ENCODE data around the gene PRAF2. TPM values are rescaled to one million over a fixed set of nuclear protein-coding genes. Genes with fewer than 3 reads are reported as not detected.

Gene PRAF2
- total RNA-seq, result 12.5 and 15.9 TPM in 2 replicates

GRCh38 chrX:49073601-49074575 lies at the start of gene PRAF2:
TSS of gene PRAF2 (minus strand) at chrX:49074002. CDS start at chrX:49073987, 15 bp downstream.
- H3K4me3 Mint-ChIP-seq, result peak within 1 kb of the TSS; percentile 84
- no peaks in the 10 kb centered on the region for H3K9me3 Mint-ChIP-seq
- peak within 1 kb of the TSS; percentile 78 for H3K27ac Mint-ChIP-seq
- intact Hi-C loops (cut with micrococcal nuclease), result no loop called here
- H3K27me3 Mint-ChIP-seq, result no peaks in the 10 kb centered on the region
- peak; percentile 96 for DNase-seq
- H3K36me3 Mint-ChIP-seq (ENCODE audit: low read depth), result peaks cover 29% of the 10 kb centered on the region
- H3K4me1 Mint-ChIP-seq, result peaks cover 16% of the 10 kb centered on the region

- peaks cover 17% of the 10 kb centered on the region for H3K4me1 Mint-ChIP-seq
- H3K36me3 Mint-ChIP-seq (ENCODE audit: low read depth), result peaks cover 27% of the 10 kb centered on the region
- H3K27ac Mint-ChIP-seq, result peak overlapping the region; percentile 96
- H3K9me3 Mint-ChIP-seq, result no peaks in the 10 kb centered on the region
- intact Hi-C loops (cut with micrococcal nuclease), result no loop called here
- no peak for DNase-seq
- H3K27me3 Mint-ChIP-seq, result no peaks in the 10 kb centered on the region
- H3K4me3 Mint-ChIP-seq, result peak overlapping the region; percentile 96
Measured at GRCh38 chrX:49122499-49122898, 48.7 kb upstream of the PRAF2 start.

GRCh38 chrX:49120091-49120490 lies 46.3 kb upstream of the PRAF2 start:
- Mint-ChIP-seq H3K27me3 (no peaks in the 10 kb centered on the region), H3K9me3 (no peaks in the 10 kb centered on the region), H3K27ac (peak overlapping the region; percentile 42), H3K4me1 (peaks cover 28% of the 10 kb centered on the region), H3K4me3 (no peak overlapping the region), H3K36me3 (ENCODE audit: low read depth) (peaks cover 45% of the 10 kb centered on the region)
- intact Hi-C loops (cut with micrococcal nuclease), result no loop called here
- peak; percentile 54 for DNase-seq

- peak overlapping the region; percentile 78 for H3K27ac Mint-ChIP-seq
- H3K9me3 Mint-ChIP-seq, result no peaks in the 10 kb centered on the region
- H3K4me3 Mint-ChIP-seq, result peak overlapping the region; percentile 88
- DNase-seq, result peak; percentile 57
- intact Hi-C loops (cut with micrococcal nuclease), result no loop called here
- peaks cover 24% of the 10 kb centered on the region for H3K4me1 Mint-ChIP-seq
- H3K36me3 Mint-ChIP-seq (ENCODE audit: low read depth), result peaks cover 43% of the 10 kb centered on the region
- H3K27me3 Mint-ChIP-seq, result no peaks in the 10 kb centered on the region
Measured at GRCh38 chrX:49117581-49117980, 43.8 kb upstream of the PRAF2 start.

GRCh38 chrX:49116716-49117115 lies 42.9 kb upstream of the PRAF2 start:
- Mint-ChIP-seq H3K27me3 (no peaks in the 10 kb centered on the region), H3K4me3 (peak overlapping the region; percentile 88), H3K27ac (no peak overlapping the region), H3K9me3 (no peaks in the 10 kb centered on the region), H3K4me1 (peaks cover 22% of the 10 kb centered on the region), H3K36me3 (ENCODE audit: low read depth) (peaks cover 45% of the 10 kb centered on the region)
- no peak for DNase-seq
- intact Hi-C loops (cut with micrococcal nuclease), result no loop called here

GRCh38 chrX:49116076-49116475 lies 42.3 kb upstream of the PRAF2 start:
- Mint-ChIP-seq H3K4me1 (peaks cover 20% of the 10 kb centered on the region), H3K27me3 (no peaks in the 10 kb centered on the region), H3K9me3 (no peaks in the 10 kb centered on the region), H3K36me3 (ENCODE audit: low read depth) (peaks cover 41% of the 10 kb centered on the region), H3K4me3 (peak overlapping the region; percentile 88), H3K27ac (no peak overlapping the region)
- no peak for DNase-seq
- intact Hi-C loops (cut with micrococcal nuclease), result no loop called here

- H3K4me3 Mint-ChIP-seq, result no peak overlapping the region
- intact Hi-C loops (cut with micrococcal nuclease), result no loop called here
- peaks cover 28% of the 10 kb centered on the region for H3K36me3 Mint-ChIP-seq (ENCODE audit: low read depth)
Measured at GRCh38 chrX:49111791-49112190, 38.0 kb upstream of the PRAF2 start.

GRCh38 chrX:49110417-49110816 lies 36.6 kb upstream of the PRAF2 start:
- H3K36me3 Mint-ChIP-seq (ENCODE audit: low read depth), result peaks cover 15% of the 10 kb centered on the region
- H3K27ac Mint-ChIP-seq, result no peak overlapping the region
- no peak overlapping the region for H3K4me3 Mint-ChIP-seq
- no peaks in the 10 kb centered on the region for H3K4me1 Mint-ChIP-seq
- DNase-seq, result no peak
- H3K9me3 Mint-ChIP-seq, result no peaks in the 10 kb centered on the region
- intact Hi-C loops (cut with micrococcal nuclease), result no loop called here
- H3K27me3 Mint-ChIP-seq, result no peaks in the 10 kb centered on the region

More at GRCh38 chrX:49111791-49112190, 38.0 kb upstream of the PRAF2 start:
- no peaks in the 10 kb centered on the region for H3K27me3 Mint-ChIP-seq
- DNase-seq, result no peak
- H3K4me1 Mint-ChIP-seq, result peaks cover 5% of the 10 kb centered on the region
- no peaks in the 10 kb centered on the region for H3K9me3 Mint-ChIP-seq
- H3K27ac Mint-ChIP-seq, result no peak overlapping the region

GRCh38 chrX:49108641-49109040 lies 34.8 kb upstream of the PRAF2 start:
- Mint-ChIP-seq H3K9me3 (no peaks in the 10 kb centered on the region), H3K4me3 (no peak overlapping the region), H3K4me1 (no peaks in the 10 kb centered on the region), H3K36me3 (ENCODE audit: low read depth) (peaks cover 13% of the 10 kb centered on the region), H3K27ac (no peak overlapping the region), H3K27me3 (no peaks in the 10 kb centered on the region)
- intact Hi-C loops (cut with micrococcal nuclease), result loop anchor here (10.0 kb wide), 1 partner anchor 56 kb away; the partner anchor contains the start of gene MAGIX
- no peak for DNase-seq

- intact Hi-C loops (cut with micrococcal nuclease), result loop anchor here (10.0 kb wide), 1 partner anchor 58 kb away; the partner anchor contains the start of gene MAGIX
- DNase-seq, result peak; percentile 66
- Mint-ChIP-seq H3K27me3 (no peaks in the 10 kb centered on the region), H3K4me3 (no peak overlapping the region), H3K4me1 (no peaks in the 10 kb centered on the region), H3K27ac (no peak overlapping the region), H3K36me3 (ENCODE audit: low read depth) (peaks cover 9% of the 10 kb centered on the region), H3K9me3 (no peaks in the 10 kb centered on the region)
Measured at GRCh38 chrX:49106930-49107329, 33.1 kb upstream of the PRAF2 start.

- no peak overlapping the region for H3K27ac Mint-ChIP-seq
- H3K4me3 Mint-ChIP-seq, result no peak overlapping the region
- peaks cover 7% of the 10 kb centered on the region for H3K36me3 Mint-ChIP-seq (ENCODE audit: low read depth)
- H3K4me1 Mint-ChIP-seq, result peaks cover 2% of the 10 kb centered on the region
- intact Hi-C loops (cut with micrococcal nuclease), result loop anchor here (10.0 kb wide), 1 partner anchor 59 kb away; the partner anchor contains the start of gene MAGIX
- DNase-seq, result no peak
- H3K27me3 Mint-ChIP-seq, result no peaks in the 10 kb centered on the region
- no peaks in the 10 kb centered on the region for H3K9me3 Mint-ChIP-seq
Measured at GRCh38 chrX:49106296-49106695, 32.5 kb upstream of the PRAF2 start.

GRCh38 chrX:49103637-49104036 lies 29.8 kb upstream of the PRAF2 start:
- Mint-ChIP-seq H3K4me1 (peaks cover 3% of the 10 kb centered on the region), H3K36me3 (ENCODE audit: low read depth) (peaks cover 1% of the 10 kb centered on the region), H3K27ac (no peak overlapping the region), H3K9me3 (no peaks in the 10 kb centered on the region), H3K4me3 (no peak overlapping the region), H3K27me3 (no peaks in the 10 kb centered on the region)
- intact Hi-C loops (cut with micrococcal nuclease), result loop anchor here (10.0 kb wide), 1 partner anchor 61 kb away; the partner anchor contains the start of gene MAGIX
- DNase-seq, result no peak

- Mint-ChIP-seq H3K36me3 (ENCODE audit: low read depth) (peaks cover 1% of the 10 kb centered on the region), H3K27ac (peak overlapping the region; percentile 90), H3K4me1 (peaks cover 3% of the 10 kb centered on the region), H3K27me3 (no peaks in the 10 kb centered on the region), H3K9me3 (no peaks in the 10 kb centered on the region), H3K4me3 (peak overlapping the region; percentile 90)
- intact Hi-C loops (cut with micrococcal nuclease), result loop anchor here (10.0 kb wide), 1 partner anchor 63 kb away; the partner anchor contains the start of gene MAGIX
- no peak for DNase-seq
Measured at GRCh38 chrX:49102190-49102589, 28.4 kb upstream of the PRAF2 start.

GRCh38 chrX:49101629-49101984 lies 27.8 kb upstream of the PRAF2 start:
- Mint-ChIP-seq H3K27me3 (no peaks in the 10 kb centered on the region), H3K36me3 (ENCODE audit: low read depth) (peaks cover 1% of the 10 kb centered on the region), H3K4me3 (peak overlapping the region; percentile 90), H3K4me1 (peaks cover 3% of the 10 kb centered on the region), H3K27ac (peak overlapping the region; percentile 90), H3K9me3 (no peaks in the 10 kb centered on the region)
- no peak for DNase-seq
- intact Hi-C loops (cut with micrococcal nuclease), result loop anchor here (1.0 to 10.0 kb wide), 3 partner anchors 21 to 63 kb away; partner anchors contain the start of genes GPKOW and MAGIX

Measured in activated CD4-positive, alpha-beta T cell treated with anti-CD3 and anti-CD28 coated beads, Interleukin-2, amount 10 ng/mL, durations not matched to agents 24 days and 14 days (primary cell).